ENCODE data around the gene ACBD5. TPM values are rescaled to one million over a fixed set of nuclear protein-coding genes. Genes with fewer than 3 reads are reported as not detected.
"Not testable (repeated sequence)": the region's sequence is repeated elsewhere in the genome, so short reads cannot be mapped to it uniquely, and the experiment has no call there.

The ACBD5 gene
- polyA plus RNA-seq, 4 donors, result 24.6 to 39.4 (median 37.6) TPM

DNA sequence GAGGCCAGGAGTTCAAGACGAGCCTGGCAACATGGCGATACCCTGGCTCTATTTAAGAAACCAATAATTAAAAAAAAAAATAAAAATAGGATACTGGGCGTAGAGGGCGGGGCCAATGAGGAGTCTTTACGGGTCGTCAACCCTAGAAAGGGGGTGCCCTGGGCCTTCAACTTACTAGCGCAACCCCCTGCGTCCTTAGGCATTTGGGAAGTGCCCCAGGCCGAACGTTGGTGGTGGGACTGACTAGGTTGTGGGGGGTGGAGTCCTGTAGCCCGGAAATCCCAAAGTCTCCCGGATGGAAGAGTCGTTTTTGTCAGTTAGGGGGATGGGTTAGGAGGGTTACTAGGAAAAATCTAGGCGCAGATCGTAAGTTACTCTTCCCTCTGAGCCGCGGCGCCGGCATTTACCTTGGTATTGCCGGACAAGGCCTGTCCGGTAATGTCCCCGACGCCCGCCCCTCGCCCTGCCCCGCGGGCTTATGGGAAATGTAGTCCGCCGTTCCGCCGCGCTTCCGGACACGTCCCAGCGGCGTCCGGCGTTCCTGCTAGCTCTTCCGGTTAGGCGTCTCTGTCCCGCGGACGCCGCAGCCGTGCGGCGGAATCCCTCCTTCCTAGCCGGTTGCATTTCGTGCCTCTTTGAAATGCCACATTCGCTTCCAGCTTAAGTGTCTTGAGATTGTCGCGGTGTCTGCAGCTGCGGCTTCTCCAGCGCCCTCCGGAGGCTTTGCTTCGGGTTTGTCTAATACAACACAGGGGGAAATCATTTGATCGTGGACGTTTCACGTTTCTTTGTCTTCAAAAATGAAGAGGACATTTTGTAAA, 1.3 kb upstream of the ACBD5 start:
- peak; percentile 89 to 92 (median 90) for DNase-seq (ENCODE audit: low read depth in 4 of 4, low spot score in 3 of 4)

DNA sequence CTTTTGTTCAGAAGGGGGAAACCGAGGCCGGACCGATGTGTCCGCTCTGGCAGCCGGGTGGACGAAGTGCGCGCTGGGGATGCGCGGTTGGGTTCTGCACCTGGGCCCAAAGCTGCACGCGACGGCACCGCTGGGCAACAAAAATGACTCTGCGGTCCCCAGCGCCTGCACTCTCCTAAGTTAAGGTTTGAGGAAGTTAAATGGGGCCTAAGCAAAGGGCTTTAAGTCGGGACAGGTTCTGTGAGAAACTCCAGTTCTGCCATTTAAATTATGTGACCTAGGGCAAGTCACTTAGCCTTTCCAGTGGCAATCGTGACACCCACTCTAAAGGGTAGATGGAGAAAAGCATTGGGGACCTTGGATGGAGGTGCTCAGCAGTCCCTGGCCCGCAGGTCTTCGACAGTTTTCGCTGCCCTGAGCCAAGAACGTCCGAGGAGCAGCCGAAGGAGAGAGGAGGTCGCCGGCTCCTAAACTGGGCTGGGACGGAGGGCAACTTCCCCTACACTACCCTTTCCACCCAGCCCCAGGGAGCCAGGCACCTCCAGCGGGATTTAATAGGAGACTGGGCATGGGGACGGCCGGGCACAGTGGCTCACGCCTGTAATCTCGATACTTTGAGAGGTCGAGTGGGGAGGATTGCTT, 534 bp upstream of the ACBD5 start:
- peak in 1 of 4 donors; percentile 22 for DNase-seq (ENCODE audit: low read depth in 4 of 4, low spot score in 3 of 4)

- DNase-seq (ENCODE audit: low read depth in 4 of 4, low spot score in 3 of 4), result not testable (repeated sequence)
These were observed 3.1 kb downstream of the ACBD5 start for GRCh38 chr10:27237531-27237930.

GRCh38 chr10:27236589-27237128, 3.9 kb downstream of the ACBD5 start:
- DNase-seq (ENCODE audit: low read depth in 4 of 4, low spot score in 3 of 4), result not testable (repeated sequence)

GRCh38 chr10:27235706-27236105, 4.9 kb downstream of the ACBD5 start:
- DNase-seq (ENCODE audit: low read depth in 4 of 4, low spot score in 3 of 4), result no peak

GRCh38 chr10:27230022-27230421, 10.6 kb downstream of the ACBD5 start:
- no peak for DNase-seq (ENCODE audit: low read depth in 4 of 4, low spot score in 3 of 4)

- no peak for DNase-seq (ENCODE audit: low read depth in 4 of 4, low spot score in 3 of 4)
These were observed 14.8 kb downstream of the ACBD5 start for GRCh38 chr10:27225642-27226257.

DNA sequence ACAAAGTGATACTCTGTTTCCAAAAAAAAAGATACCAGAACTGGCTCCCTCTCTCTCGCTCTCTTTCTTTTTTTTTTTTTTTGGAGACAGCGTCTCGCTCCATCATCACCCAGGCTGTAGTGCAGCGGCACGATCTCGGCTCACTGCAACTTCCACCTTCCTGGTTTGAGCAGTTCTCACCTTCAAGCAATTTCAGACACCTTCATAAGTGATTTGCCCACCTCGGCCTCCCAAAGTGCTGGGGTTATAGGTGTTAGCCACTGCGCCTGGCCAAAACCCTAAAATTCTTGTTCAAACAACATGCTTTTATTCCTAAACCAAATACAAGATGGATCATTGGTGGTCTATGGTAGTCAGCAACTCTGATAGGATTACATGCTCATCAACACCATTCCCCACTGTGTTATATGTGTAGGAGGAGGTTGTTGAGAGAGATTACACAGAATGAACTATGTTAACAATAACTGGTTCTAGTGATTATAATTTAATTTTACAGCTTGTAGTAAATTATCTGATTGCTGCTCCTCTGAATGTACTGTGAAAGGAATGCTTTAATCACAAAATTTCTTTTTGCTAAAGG, 15.5 kb downstream of the ACBD5 start:
- DNase-seq (ENCODE audit: low read depth in 4 of 4, low spot score in 3 of 4), result no peak

GRCh38 chr10:27223964-27224363, 16.6 kb downstream of the ACBD5 start:
- no peak for DNase-seq (ENCODE audit: low read depth in 4 of 4, low spot score in 3 of 4)

GRCh38 chr10:27207350-27207749, 33.2 kb downstream of the ACBD5 start:
- no peak for DNase-seq (ENCODE audit: low read depth in 4 of 4, low spot score in 3 of 4)

- DNase-seq (ENCODE audit: low read depth in 4 of 4, low spot score in 3 of 4), result no peak
These were observed 36.8 kb downstream of the ACBD5 start for GRCh38 chr10:27203806-27204205.

DNA sequence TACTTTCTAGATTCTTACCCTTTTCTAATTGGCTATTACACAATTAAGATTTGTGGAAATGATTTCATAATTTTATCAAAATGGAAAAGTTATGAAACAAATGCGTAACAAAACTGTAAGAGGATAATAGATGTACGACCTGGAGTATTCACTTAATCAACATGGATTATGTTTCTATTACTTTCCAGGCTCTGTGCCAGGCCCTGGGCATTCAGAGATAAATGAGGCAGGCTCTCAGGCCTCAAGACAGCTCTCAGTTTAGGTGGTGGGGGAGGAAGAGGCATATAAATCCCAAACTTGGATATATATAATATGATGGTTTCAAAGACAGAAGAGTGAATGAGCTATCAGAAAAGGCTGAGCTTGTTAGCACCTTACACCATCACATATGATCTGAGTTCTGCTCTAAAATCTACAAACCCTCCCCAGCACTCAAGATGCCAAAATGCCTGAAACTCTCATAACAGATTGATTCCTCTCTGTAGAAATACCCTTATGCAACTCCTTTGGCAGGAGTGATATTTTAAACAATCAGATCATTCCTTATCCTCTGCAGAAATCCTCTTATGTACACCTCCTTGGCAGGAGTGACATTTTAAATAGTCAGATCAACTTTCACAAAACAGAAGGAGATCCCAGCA, 42.5 kb downstream of the ACBD5 start:
- DNase-seq (ENCODE audit: low read depth in 4 of 4, low spot score in 3 of 4), result no peak

DNA sequence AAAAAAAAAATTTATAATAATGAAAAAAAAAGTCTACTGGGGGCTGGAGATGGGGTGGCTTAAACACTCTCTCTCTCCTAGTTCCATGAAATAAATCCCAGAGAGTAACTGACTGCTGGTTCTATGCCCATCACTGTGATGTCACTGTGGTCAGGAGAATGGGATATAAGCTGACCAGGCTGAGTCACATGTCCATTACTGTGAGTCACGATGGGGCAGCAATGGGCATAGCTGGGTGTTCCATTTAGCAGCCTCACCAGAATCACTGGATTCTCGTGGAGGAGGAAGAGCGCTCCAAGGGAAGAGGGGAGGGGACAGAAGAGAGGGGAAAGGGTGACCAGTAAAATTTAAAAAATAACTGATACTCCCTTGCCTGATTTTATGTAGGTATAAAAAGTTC, 48.3 kb downstream of the ACBD5 start:
- no peak for DNase-seq (ENCODE audit: low read depth in 4 of 4, low spot score in 3 of 4)

DNA sequence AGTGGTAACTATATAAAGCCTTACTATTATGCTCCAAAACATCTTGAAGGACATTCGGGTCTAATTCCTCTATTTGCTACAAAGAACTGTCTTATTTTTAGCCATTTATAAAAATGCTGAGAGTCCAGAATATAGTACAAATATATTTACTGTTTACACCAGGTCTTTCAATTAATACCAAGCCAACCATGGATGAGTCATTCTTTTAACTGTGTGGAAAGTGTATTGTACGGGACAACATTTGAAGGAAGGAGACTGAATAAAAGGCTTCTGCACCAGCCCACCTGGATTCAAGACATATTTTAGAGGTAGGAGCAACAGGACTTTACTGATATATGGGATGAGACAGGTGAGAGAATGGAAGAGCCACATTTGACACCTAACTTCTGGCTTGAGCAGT, 50.1 kb downstream of the ACBD5 start:
- DNase-seq (ENCODE audit: low read depth in 4 of 4, low spot score in 3 of 4), result no peak

DNA sequence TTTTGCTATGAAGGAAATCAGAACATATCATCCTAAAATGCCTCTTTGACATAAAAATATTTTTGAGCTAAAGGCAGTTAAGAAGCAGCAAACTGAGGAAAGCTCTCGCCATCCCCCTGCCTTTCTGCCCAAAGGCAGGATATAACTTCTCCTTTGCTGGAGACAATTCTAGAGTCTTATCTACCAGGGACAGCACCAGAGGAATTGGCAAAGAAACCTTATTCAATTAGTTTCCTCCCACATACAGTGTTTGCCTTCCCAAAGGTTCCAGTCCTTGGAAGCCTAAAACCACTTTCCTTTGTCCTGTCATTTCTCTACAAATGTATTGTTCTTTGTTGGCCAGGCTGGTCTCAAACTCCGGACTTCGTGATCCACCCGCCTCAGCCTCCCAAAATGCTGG, 51.7 kb downstream of the ACBD5 start:
- no peak for DNase-seq (ENCODE audit: low read depth in 4 of 4, low spot score in 3 of 4)

DNA sequence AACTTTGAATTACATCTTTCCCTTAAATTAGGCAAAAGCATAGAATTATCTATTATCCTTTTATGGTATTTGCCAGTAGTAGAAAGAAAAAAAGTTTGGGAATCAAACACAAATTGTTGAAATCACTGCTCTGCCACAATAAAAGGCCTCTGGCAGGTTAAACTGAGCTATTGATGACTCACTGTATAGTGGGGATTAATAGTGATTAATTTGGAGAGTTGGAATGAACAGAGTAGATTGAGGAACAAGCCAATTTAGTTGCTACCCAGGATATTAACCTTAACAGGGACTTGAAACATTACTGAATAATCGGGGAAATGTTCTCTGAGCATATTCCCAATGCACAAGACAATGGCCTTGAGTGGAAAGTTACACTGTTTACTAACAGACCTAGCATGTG, 52.3 kb downstream of the ACBD5 start:
- DNase-seq (ENCODE audit: low read depth in 4 of 4, low spot score in 3 of 4), result no peak

DNA sequence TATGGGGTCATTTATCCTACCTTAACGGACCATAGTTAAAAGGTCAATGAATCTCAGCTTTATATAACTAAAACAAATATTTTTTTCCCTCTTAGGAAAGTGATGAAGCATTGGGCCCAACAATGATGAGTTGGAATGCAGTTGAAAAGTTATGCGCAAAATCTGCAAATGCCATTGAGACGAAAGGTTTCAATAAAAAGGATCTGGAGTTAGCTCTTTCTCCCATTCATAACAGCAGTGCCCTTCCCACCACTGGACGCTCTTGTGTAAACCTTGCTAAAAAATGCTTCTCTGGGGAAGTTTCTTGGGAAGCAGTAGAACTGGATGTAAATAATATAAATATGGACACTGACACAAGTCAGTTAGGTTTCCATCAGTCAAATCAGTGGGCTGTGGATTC, 70.7 kb downstream of the ACBD5 start:
- DNase-seq (ENCODE audit: low read depth in 4 of 4, low spot score in 3 of 4), result no peak

- no peak for DNase-seq (ENCODE audit: low read depth in 4 of 4, low spot score in 3 of 4)
These were observed 82.2 kb downstream of the ACBD5 start for GRCh38 chr10:27158421-27158820.

DNA sequence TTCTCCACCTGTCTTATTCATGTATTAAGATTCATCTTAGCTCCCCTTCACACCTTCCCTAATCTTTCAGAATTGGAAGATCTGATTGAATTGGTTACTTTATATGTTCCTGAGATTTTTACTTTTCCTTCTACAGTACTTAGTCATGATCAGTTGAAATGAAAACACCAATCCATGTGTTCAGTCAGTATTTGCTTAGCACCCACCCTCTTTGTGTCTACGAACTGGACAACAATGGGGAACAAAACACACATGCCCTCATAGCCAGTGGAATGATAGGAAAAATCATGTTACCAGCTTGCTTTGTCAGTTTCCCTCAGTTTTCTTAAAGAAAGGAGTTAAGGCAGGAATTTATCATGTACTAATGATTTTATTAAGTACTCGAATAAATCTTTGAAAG, 83.4 kb downstream of the ACBD5 start:
- DNase-seq (ENCODE audit: low read depth in 4 of 4, low spot score in 3 of 4), result no peak

DNA sequence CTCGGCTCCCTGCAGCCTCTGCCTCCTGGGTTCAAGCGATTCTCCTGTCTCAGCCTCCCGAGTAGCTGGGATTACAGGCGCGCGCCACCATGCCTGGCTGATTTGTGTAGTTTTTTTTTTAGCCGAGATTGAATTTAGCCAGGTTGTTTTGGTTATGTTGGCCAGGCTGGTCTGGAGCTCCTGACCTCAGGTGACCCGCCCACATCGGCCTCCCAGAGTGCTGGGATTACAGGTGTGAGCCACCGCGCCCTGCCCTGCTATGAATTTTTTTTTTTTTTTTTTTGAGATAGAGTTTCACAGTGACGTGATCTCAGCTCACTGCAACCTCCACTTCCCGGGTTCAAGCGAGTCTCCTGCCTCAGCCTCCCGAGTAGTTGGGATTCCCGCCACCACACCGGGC, 84.0 kb downstream of the ACBD5 start:
- not testable (repeated sequence) for DNase-seq (ENCODE audit: low read depth in 4 of 4, low spot score in 3 of 4)

Measured in left renal pelvis (tissue), 4 donors.